K562 (cell line): ENCODE measurements around the gene HS3ST1. TPM values are rescaled to one million over a fixed set of nuclear protein-coding genes. Genes with fewer than 3 reads are reported as not detected.

ENCODE experiments used
- ATAC-seq: fragments of 200-7000 bp; cut with Tn5 transposase; 3 replicates; pipeline ENCODE4 v1.9.1; 2020; ENCODE audit warnings: moderate library complexity
- BruUV-seq: library from RNA; stranded (reverse); fragments of 400-500 nt; replicated peaks from 2 replicates; lab custom pipeline; 2021; lab: Mats Ljungman, UMichigan
- CTCF ChIA-PET: fragments of 300-600 bp; formaldehyde crosslinking; extraction: SDS; loops from one replicate; lab custom pipeline; 2021; ENCODE audit warnings: low intra/inter-chr PET ratio; lab: Yijun Ruan, JAX
- POLR2A ChIA-PET: fragments of 300-600, 350-650 bp; sonication (Branson Sonifier 250); formaldehyde crosslinking; extraction: SDS; loops from one replicate; lab custom pipeline; 2021; ENCODE audit warnings: antibody characterized with exemption, inconsistent platforms; lab: Yijun Ruan, JAX
- DNase-seq, 4 experiments: peaks; one replicate each; pipeline versions ENCODE4 v3.0.0 to v3.0.0-alpha.2; 2011 to 2018; ENCODE audit warnings: low spot score in 3 of 4, mixed read lengths in 3 of 4; ENCODE audit errors: extremely low read depth in 1 of 4
- FAIRE-seq: peaks from 2 replicates; lab custom pipeline; 2011; peaks lifted over from hg19 to GRCh38; lab: Jason Lieb, UNC
- H2AFZ ChIP-seq: 2 replicates; pipeline ENCODE4 v1.6.0; 2011; ENCODE audit warnings: low read depth, low read length, control low read depth, inconsistent platforms
- H3K27ac ChIP-seq: fragments of 200-600 bp; 3 replicates; pipeline ENCODE4 v1.8.0; 2011; ENCODE audit warnings: low read depth, mild to moderate bottlenecking, control low read depth, inconsistent platforms, low read length, moderate library complexity, mixed read lengths; ENCODE audit errors: extremely low read depth
- H3K27me3 ChIP-seq, 2 experiments: fragments of 300-600 bp in 1 of 2; 2 replicates in 1 of 2; 3 replicates in 1 of 2; pipeline versions ENCODE4 v1.6.0 to v1.8.0; 2011; ENCODE audit warnings: inconsistent platforms in 2 of 2, low read length in 2 of 2, mild to moderate bottlenecking in 1 of 2, mixed read lengths in 1 of 2, moderate library complexity in 1 of 2; ENCODE audit not compliant: control insufficient read depth in 2 of 2, insufficient read depth in 2 of 2
- H3K36me3 ChIP-seq: fragments of 300-600 bp; 3 replicates; pipeline ENCODE4 v1.8.0; 2011; ENCODE audit warnings: mild to moderate bottlenecking, low read length, inconsistent platforms; ENCODE audit not compliant: control insufficient read depth, insufficient read depth
- H3K4me1 ChIP-seq, 2 experiments: fragments of 200-600 bp in 1 of 2; replicated peaks in 1 of 2; 2 replicates in 1 of 2; 3 replicates in 1 of 2; pipeline versions ENCODE4 v1.5.1 to v1.8.0; 2011; ENCODE audit warnings: inconsistent platforms in 2 of 2, low read length in 2 of 2, mild to moderate bottlenecking in 1 of 2, mixed read lengths in 1 of 2, moderate library complexity in 1 of 2; ENCODE audit not compliant: control insufficient read depth in 2 of 2, insufficient read depth in 2 of 2
- H3K4me2 ChIP-seq: 2 replicates; pipeline ENCODE4 v1.6.1; 2011; ENCODE audit warnings: low read length, control low read depth, inconsistent platforms, mixed read lengths; ENCODE audit not compliant: insufficient read depth
- H3K4me3 ChIP-seq: fragments of 200-600 bp; sonication (generic), shearing (Covaris generic); 2 replicates; pipeline ENCODE4 v1.5.1; 2016; ENCODE audit warnings: control low read depth, inconsistent platforms
- H3K79me2 ChIP-seq: fragments of 200-600 bp; 3 replicates; pipeline ENCODE4 v1.8.0; 2011; ENCODE audit warnings: low read length, inconsistent platforms; ENCODE audit not compliant: control insufficient read depth, insufficient read depth
- H3K9ac ChIP-seq, 2 experiments: 2 replicates each; pipeline versions ENCODE4 v1.6.0 to v1.6.1; 2011; ENCODE audit warnings: low read depth in 2 of 2, low read length in 2 of 2, control low read depth in 1 of 2, inconsistent platforms in 1 of 2, mild to moderate bottlenecking in 1 of 2, mixed read lengths in 1 of 2; ENCODE audit not compliant: insufficient read depth in 1 of 2
- H3K9me1 ChIP-seq: one replicate; pipeline ENCODE4 v1.6.0; 2011; ENCODE audit warnings: inconsistent platforms, mild to moderate bottlenecking, low read length, moderate library complexity; ENCODE audit not compliant: control insufficient read depth, insufficient read depth
- H3K9me3 ChIP-seq: replicated peaks from 2 replicates; pipeline ENCODE4 v1.5.1; 2011; ENCODE audit warnings: low read depth, low read length, inconsistent platforms; ENCODE audit not compliant: control insufficient read depth, insufficient read depth
- H4K20me1 ChIP-seq: replicated peaks from 2 replicates; pipeline ENCODE4 v1.6.1; 2011; ENCODE audit warnings: low read length, inconsistent platforms, mixed read lengths; ENCODE audit not compliant: control insufficient read depth, insufficient read depth
- ARID1B ChIP-seq: fragments of 450-650 bp; IDR thresholded peaks from 2 replicates; pipeline ENCODE4 v1.6.1; 2016; ENCODE audit warnings: antibody characterized with exemption, mild to moderate bottlenecking, inconsistent platforms
- CBFA2T2 ChIP-seq: fragments of 450-650 bp; conservative IDR thresholded peaks from 2 replicates; pipeline ENCODE4 v1.6.1; 2017; ENCODE audit warnings: mild to moderate bottlenecking
- DNMT1 ChIP-seq: fragments of 450-650 bp; IDR thresholded peaks from 2 replicates; pipeline ENCODE4 v1.6.1; 2016; ENCODE audit warnings: antibody characterized with exemption, mild to moderate bottlenecking
- HEY1 ChIP-seq: fragments of 250-450 bp; sonication (Bioruptor Pico); IDR thresholded peaks from 2 replicates; pipeline ENCODE4 v1.5.0; 2020; ENCODE audit warnings: mild to moderate bottlenecking, moderate library complexity, borderline replicate concordance
- HMG20A ChIP-seq: fragments of 450-650 bp; formaldehyde crosslinking; conservative IDR thresholded peaks from 2 replicates; pipeline ENCODE4 v1.4.0; 2020; ENCODE audit warnings: mild to moderate bottlenecking, mixed read lengths
- MEIS2 ChIP-seq: fragments of 450-650 bp; IDR thresholded peaks from 2 replicates; pipeline ENCODE4 v1.6.1; 2014; ENCODE audit warnings: mild to moderate bottlenecking; ENCODE audit not compliant: partially characterized antibody
- PHF20 ChIP-seq: fragments of 450-650 bp; IDR thresholded peaks from 2 replicates; pipeline ENCODE4 v1.6.1; 2018; ENCODE audit not compliant: partially characterized antibody
- POLR2AphosphoS5 ChIP-seq: IDR thresholded peaks from 2 replicates; pipeline ENCODE4 v1.6.1; 2011; ENCODE audit warnings: mild to moderate bottlenecking, low read depth, low read length, moderate library complexity; ENCODE audit not compliant: control insufficient read depth, insufficient read depth
- YY1 ChIP-seq, 3 experiments: IDR thresholded peaks; 2 replicates each; pipeline ENCODE4 v1.6.1; 2011; ENCODE audit warnings: low read length in 2 of 3, mild to moderate bottlenecking in 2 of 3, moderate library complexity in 2 of 3, borderline replicate concordance in 1 of 3, control low read depth in 1 of 3, low read depth in 1 of 3; ENCODE audit not compliant: insufficient read depth in 3 of 3, insufficient replicate concordance in 2 of 3, control insufficient read depth in 1 of 3, insufficient read length in 1 of 3; ENCODE audit errors: extremely low read depth in 1 of 3
- ZKSCAN8 ChIP-seq: fragments of 200-800 bp; sonication (Bioruptor generic); IDR thresholded peaks from 2 replicates; pipeline ENCODE4 v1.6.1; 2016; ENCODE audit warnings: missing genetic modification characterization, missing compliant biosample characterization
- ZNF586 ChIP-seq: fragments of 450-650 bp; formaldehyde crosslinking; conservative IDR thresholded peaks from 2 replicates; pipeline ENCODE4 v1.4.0; 2020; ENCODE audit warnings: mild to moderate bottlenecking, moderate library complexity
- ZZZ3 ChIP-seq: fragments of 450-650 bp; IDR thresholded peaks from 2 replicates; pipeline ENCODE4 v1.6.1; 2016; ENCODE audit warnings: antibody characterized with exemption, mild to moderate bottlenecking, moderate library complexity
- in situ Hi-C: fragments of 300-500 bp; cut with MboI; formaldehyde crosslinking; loops from 4 replicates; pipeline ENCODE4 v1.15.0; 2018; ENCODE audit warnings: inconsistent platforms, mixed read lengths
- intact Hi-C: fragments of 100-400 bp; cut with micrococcal nuclease; formaldehyde crosslinking; loops from 2 replicates; pipeline ENCODE4 v1.14.2; 2022
- polyA plus RNA-seq, 8 experiments: library from polyadenylated mRNA; depleted of rRNA in 4 of 8; stranded (reverse) in 5 of 8; unstranded in 3 of 8; fragments of >200 nt; fragmentation: Nextera tagmentation in 2 of 8; fragmentation: Illumina TruSeq in 1 of 8; extraction: Ambion mirVana in 2 of 8; extraction: Trizol in 1 of 8; gene quantifications; 2 replicates each; pipeline versions ENCODE4 v1.2.1 to v1.2.3, GENCODE V29; 2011 to 2014; ENCODE audit warnings: inconsistent platforms in 1 of 8, missing spikeins in 1 of 8
- total RNA-seq, 7 experiments: library from RNA; depleted of rRNA in 6 of 7; stranded (reverse); fragments of >200 nt in 6 of 7; fragmentation: Illumina TruSeq in 2 of 7; extraction: Trizol in 2 of 7; gene quantifications; 2 replicates each; pipeline versions ENCODE4 v1.2.1 to v1.2.3, GENCODE V29; 2011 to 2021; ENCODE audit warnings: low replicate concordance in 1 of 7
- TF ChIP-seq, protein P1 (sequence below): fragments of 450-650 bp; formaldehyde crosslinking; IDR thresholded peaks from 2 replicates; pipeline ENCODE4 v1.4.0; 2022; ENCODE audit warnings: missing genetic modification characterization

HS3ST1 gene
- total and polyA plus RNA-seq, 9 of the 15 experiments (the other 6 are each of a cell fraction or from before 2014, with no cell fraction given), result 0.02 TPM; not detected in 8

DNA sequence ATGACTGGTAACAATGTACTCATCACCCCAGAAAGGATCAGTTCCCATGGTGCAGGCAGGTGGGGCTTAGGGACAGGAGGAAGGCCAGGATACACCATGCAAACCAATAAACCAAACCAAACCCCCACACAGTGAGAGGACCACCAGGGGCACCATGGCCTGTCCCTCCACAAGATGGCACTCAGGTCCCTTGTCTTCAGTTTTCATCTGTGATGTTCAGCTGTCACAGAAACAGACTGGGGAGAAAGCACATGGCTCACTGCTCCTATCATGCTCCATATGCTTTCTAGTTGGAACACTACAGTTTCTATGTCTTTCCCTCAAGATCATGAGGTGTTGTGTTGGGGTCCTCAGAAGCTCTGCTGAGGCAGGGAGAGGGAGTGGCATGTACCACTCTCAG is 10.1 kb downstream of the HS3ST1 start:
- Histone ChIP-seq H3K36me3 (no peaks in the 10 kb centered on the region), H3K79me2 (no peaks in the 10 kb centered on the region)

More for the DNA sequence above, 10.1 kb downstream of the HS3ST1 start:
- intact Hi-C loops (no loop called here), in situ Hi-C loops (loop anchor here (25.0 kb wide), 2 partner anchors 831 to 1256 kb away; no protein-coding TSS in a partner anchor)
- H3K27me3 ChIP-seq, result no peaks in the 10 kb centered on the region
- H3K4me2 ChIP-seq, result no peak overlapping the region
- TF ChIP-seq, protein P1, sequence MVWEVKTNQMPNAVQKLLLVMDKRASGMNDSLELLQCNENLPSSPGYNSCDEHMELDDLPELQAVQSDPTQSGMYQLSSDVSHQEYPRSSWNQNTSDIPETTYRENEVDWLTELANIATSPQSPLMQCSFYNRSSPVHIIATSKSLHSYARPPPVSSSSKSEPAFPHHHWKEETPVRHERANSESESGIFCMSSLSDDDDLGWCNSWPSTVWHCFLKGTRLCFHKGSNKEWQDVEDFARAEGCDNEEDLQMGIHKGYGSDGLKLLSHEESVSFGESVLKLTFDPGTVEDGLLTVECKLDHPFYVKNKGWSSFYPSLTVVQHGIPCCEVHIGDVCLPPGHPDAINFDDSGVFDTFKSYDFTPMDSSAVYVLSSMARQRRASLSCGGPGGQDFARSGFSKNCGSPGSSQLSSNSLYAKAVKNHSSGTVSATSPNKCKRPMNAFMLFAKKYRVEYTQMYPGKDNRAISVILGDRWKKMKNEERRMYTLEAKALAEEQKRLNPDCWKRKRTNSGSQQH (CRISPR knock-in tag), result no peak
- TF ChIP-seq DNMT1 (no peak), HEY1 (CRISPR knock-in tag) (no peak), ZKSCAN8 (no peak), ZNF586 (CRISPR knock-in tag) (no peak), POLR2AphosphoS5 (no peak), PHF20 (no peak), MEIS2 (no peak), HMG20A (CRISPR knock-in tag) (no peak), ZZZ3 (no peak), CBFA2T2 (no peak), ARID1B (no peak), YY1 (IDR thresholded peaks at IDR 0.05; ENCODE audit: borderline replicate concordance in 1 of 3, control insufficient read depth in 1 of 3, extremely low read depth in 1 of 3, insufficient read depth in 3 of 3, insufficient read length in 1 of 3, insufficient replicate concordance in 2 of 3, low read depth in 1 of 3, low read length in 2 of 3) (no peak)
- H3K9me3 ChIP-seq, result no peaks in the 10 kb centered on the region
- ChIA-PET CTCF (no interaction called here), POLR2A (no interaction called here)
- H3K4me3 ChIP-seq, result no peak overlapping the region
- H4K20me1 ChIP-seq, result no peaks in the 10 kb centered on the region
- FAIRE-seq (no peak), ATAC-seq (no peak), DNase-seq (peak in 1 of 4 experiments; percentile 1)
- H3K27ac ChIP-seq, result no peak overlapping the region
- H3K9me1 ChIP-seq, result no peaks in the 10 kb centered on the region
- no TSS peak for BruUV-seq
- H3K4me1 ChIP-seq, result no peaks in the 10 kb centered on the region
- H3K9ac ChIP-seq, result no peak overlapping the region
- no peak overlapping the region for H2AFZ ChIP-seq
